GM13977 (cell line): Measurements from ENCODE around the gene SENP3.
A peak's percentile ranks its signal among the peaks of the same experiment; 100 is the strongest.

Experiments
- DNase-seq: peaks from one replicate; pipeline ENCODE4 v3.0.0; 2012; ENCODE audit warnings: low spot score
- in situ Hi-C: fragments of 300-500 bp; cut with MboI; formaldehyde crosslinking; loops from one replicate; pipeline ENCODE4 v1.12.0; 2022; ENCODE audit warnings: low sequenced_read_pairs, low pct_unique_long_range_greater_than_20kb, mixed read lengths, inconsistent platforms; ENCODE audit not compliant: unreplicated experiment
- TF ChIP-seq, protein P1 (sequence below): IDR thresholded peaks from 2 replicates; pipeline ENCODE4 v1.5.1; 2012; ENCODE audit warnings: mild to moderate bottlenecking, control low read depth; ENCODE audit not compliant: insufficient read depth; ENCODE audit errors: extremely low read depth, missing control alignments

Gene SENP3

DNA sequence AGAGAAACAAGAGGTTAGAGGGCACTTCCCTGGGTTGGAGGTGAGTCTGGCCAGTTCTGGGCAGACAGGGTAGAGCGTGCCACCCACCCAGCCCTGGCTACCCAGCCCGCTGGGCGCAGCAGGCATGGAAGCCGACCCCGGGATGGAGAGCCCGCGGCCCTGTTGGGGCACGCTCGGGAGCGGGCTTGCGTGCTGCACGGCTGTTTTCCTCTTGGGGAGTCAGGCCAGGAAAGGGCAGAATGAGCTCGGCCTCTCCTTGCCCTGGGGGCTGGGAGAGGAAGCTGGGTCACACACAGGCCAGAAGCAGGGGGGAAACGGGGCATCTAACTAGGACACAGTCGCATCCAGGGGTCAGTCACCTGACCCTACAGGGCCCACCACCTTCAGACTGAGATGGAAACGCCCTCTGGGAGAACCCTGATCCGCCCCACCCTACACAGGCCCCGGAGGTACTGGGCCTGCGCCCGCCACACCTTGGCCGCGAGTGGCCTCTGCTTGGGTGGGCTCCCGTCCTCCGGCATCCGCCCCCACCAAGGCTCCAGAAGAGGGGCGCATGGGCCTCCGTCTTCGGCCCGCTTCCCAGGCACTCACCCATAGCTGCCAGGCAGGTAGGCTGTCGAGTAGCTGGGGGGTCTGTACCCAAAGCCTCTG lies 27.0 kb downstream of the SENP3 start:
- peak; percentile 42 for DNase-seq
- TF ChIP-seq, protein P1, sequence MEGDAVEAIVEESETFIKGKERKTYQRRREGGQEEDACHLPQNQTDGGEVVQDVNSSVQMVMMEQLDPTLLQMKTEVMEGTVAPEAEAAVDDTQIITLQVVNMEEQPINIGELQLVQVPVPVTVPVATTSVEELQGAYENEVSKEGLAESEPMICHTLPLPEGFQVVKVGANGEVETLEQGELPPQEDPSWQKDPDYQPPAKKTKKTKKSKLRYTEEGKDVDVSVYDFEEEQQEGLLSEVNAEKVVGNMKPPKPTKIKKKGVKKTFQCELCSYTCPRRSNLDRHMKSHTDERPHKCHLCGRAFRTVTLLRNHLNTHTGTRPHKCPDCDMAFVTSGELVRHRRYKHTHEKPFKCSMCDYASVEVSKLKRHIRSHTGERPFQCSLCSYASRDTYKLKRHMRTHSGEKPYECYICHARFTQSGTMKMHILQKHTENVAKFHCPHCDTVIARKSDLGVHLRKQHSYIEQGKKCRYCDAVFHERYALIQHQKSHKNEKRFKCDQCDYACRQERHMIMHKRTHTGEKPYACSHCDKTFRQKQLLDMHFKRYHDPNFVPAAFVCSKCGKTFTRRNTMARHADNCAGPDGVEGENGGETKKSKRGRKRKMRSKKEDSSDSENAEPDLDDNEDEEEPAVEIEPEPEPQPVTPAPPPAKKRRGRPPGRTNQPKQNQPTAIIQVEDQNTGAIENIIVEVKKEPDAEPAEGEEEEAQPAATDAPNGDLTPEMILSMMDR, result no peak
- in situ Hi-C loops, result no loop called here

DNA sequence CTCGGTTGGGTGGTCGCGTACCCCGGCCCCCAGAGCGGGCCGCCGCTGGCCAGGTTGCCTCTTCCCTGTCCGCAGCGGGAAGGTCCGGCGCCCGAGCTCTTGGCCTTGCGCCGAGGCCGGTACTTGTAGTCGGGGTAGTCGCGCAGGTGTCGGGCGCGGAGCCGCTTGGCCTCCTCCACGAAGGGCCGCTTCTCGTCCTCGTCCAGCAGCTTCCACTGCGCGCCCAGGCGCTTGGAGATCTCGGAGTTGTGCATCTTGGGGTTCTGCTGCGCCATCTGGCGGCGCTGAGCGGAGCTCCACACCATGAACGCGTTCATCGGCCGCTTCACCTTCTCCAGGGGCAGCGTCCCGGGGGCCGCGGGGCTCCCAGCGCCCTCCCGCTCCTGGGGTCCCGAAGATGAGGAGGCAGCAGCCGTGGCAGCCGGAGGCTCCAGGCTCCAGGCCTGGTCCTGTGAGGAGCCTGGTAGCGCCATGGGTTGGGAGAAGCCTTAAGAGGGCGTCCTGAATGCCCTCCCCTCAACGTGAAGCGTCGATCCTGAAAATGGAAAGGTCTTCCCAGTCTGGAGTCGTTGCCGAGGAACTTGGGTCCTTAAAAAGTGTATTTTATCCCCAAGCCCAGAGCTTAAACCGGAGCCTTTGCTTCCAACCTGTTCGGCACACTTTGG lies 27.6 kb downstream of the SENP3 start:
- TF ChIP-seq, protein P1, result peak; percentile 81
- peak; percentile 90 for DNase-seq
- in situ Hi-C loops, result no loop called here

DNA sequence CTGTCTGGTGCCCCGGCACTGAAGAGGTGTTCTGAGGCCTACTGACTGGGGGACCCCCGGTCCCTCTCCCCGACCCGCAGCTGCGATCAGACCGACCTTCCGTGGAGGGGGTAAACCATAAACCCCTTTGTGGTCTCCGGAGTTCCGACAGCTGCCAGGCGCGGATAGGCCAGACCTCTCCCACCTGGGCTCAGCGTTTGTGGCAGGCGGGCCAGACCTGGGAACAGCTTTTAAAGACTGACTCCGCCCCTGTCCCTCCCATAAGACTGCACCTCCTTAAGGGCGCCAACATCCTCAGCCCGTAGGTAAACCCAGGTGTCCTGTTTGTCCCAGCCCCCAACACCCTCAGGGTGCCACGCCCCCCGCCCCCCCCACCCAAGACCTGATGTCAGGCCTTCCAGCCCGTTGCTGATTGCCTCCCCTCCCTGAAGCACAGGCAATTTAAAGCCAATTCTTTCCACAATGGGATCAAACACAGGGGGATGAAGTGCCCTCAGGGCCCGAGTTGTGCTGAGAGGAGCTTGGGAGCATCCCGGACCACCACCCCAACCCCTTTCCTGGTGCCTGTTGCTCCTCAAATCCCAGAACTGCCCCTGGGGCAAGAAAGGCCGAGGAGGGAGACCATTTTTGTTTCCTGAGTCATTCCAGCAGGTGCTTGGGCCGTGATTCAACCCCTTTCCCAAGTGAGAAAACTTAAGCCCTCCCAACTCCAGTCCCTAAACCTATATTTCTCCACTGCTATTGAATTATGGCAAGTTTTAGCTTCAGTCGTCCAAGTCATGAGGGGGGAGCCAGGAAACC lies 28.4 kb downstream of the SENP3 start, which contains the start of gene SOX15:
Gene SOX15 (minus strand): TSS at position 204 of the 801 bp plus-strand sequence. CDS start 418 bp downstream, outside the sequence.
- in situ Hi-C loops, result no loop called here
- DNase-seq, result no peak
- TF ChIP-seq, protein P1, result no peak

DNA sequence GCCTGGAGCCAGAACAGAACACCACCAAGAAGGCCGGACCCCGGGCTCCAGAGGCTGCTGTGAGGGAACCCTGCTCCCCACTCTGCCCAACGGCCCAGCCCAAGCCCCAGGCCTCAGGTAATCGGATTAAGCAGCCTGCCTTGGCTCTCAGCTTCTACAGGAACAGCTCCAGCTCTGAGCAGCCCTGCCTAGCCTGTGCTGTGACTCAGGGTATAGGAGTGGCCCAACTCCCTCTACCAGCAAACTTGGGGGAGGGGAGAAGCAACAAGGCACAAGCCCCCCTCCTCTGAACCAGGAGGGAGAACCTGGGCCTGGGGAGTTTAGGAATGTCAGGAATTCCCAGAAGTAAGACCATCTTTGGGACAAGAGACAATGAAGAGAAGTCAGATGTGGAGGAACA lies 29.0 kb downstream of the SENP3 start:
- TF ChIP-seq, protein P1, result no peak
- DNase-seq, result no peak
- in situ Hi-C loops, result no loop called here

DNA sequence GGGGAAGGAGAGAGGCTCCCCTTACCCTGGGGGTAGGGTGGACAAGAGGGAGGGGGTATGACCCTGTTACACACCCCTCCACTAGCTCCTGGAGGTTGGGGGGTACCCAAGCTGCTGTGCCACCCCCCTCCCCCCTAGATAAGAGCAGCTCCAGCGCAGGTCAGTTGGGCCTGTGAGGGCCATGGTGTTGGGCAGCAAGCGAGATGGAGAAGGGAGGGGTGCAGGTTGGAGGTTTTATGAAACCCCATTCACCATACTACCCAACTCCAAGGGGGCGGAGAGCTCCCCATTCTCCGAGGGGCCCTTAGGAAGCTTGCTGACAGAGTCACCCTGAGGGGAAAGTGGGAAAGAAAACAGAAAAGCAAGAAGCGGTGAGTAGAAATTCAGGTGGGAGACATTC lies 29.9 kb downstream of the SENP3 start:
- TF ChIP-seq, protein P1, result no peak
- no peak for DNase-seq
- in situ Hi-C loops, result no loop called here

DNA sequence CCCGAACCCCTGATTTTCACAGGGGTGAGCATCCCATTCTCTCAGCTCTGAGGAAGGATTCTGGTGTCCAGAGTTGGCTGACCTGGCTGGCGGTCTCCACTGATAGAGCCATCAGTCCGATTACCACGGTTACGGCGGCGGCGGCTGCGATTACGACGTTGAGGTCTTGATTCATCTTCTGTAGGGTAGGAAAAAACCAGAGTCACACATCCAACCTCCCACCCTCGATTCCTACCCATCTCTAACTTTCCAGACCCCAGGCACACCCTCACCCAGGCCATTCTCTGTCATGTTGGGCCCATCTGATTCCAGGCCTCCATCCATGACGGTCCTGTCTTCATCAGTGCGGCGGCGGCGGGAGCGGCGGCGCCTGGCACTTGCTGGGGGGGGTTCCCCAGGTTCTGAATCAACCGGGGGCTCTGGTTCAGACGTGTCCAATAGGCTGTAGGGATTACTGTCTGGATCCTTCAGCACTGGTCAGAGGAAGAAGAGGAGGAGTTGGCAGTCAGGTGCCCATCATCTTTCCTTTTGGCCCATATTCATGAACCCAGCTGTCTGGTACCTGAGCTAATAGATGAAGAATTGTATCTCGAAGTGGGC lies 30.8 kb downstream of the SENP3 start:
- TF ChIP-seq, protein P1, result no peak
- in situ Hi-C loops, result no loop called here
- no peak for DNase-seq
